PC-9 (cell line): ENCODE measurements around the gene MSRB2.

Source experiments
- CTCF ChIP-seq: fragments of 200-600 bp; sonication (generic); conservative IDR thresholded peaks from 2 replicates; pipeline ENCODE4 v1.6.1; 2017; ENCODE audit warnings: mixed run types, antibody characterized with exemption, mild to moderate bottlenecking, moderate library complexity
- EZH2 ChIP-seq: fragments of 200-600 bp; sonication (generic); IDR thresholded peaks from 2 replicates; pipeline ENCODE4 v1.8.0; 2017; ENCODE audit warnings: antibody characterized with exemption, low read depth

DNA sequence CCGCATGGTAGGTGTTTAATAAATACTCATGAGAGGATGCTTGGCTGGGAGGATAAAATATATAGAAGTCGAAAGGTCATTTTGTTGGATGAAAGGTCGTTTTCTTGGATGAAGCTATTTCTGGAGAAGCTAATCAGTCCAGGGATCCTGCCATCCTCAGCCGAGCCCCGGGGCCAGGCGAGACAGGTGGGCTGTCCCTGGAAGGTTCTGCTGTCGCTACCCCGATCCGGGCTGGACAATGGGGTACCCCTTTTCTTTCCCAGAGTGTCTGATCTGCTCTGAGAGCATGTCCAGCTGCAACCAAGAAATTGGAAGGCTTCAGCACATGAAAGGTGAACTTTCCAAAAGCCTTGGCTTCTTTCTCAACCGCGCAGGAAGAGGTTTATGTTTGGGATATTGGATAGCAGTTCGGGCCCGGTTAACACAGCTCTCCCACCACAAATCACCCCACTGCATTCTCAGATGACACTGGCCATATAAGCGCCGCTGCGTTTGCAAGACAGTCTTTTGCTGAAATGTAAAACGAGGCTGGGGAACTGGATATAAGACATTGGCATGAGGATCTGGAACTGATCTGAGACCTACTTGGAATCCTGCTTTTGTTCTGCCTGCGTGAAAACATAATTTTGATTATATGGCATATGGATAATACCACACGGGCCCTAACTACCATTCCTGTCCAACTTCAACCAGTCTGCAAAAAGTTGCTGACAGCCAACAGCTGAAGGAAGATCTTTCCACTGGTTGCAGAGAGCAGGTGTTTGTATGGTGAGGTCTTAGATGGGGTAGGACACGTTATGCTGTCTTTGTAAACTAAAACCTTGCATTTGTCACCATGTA, 31.2 kb upstream of the MSRB2 start:
- no peak for TF ChIP-seq EZH2
- TF ChIP-seq CTCF: no peak
